Measurements from ENCODE around the gene NELFCD.

Gene NELFCD

GRCh38 chr20:59024111-59024530, 43.1 kb downstream of the NELFCD start:
- no peaks in the 10 kb centered on the region for H3K9me3 ChIP-seq
- H3K27ac ChIP-seq, result no peak overlapping the region
- peaks cover 0 to 25% (median 15%) of the 10 kb centered on the region in 4 donors for H3K4me1 ChIP-seq
- H3K27me3 ChIP-seq, result no peaks in the 10 kb centered on the region
- H3K4me3 ChIP-seq, result no peak overlapping the region
- intact Hi-C loops (cut with DNase I; ENCODE audit: low total_unique reads), result no loop called here
- TF ChIP-seq CTCF (IDR thresholded peaks at IDR 0.05), result no peak
- DNase-seq, result no peak
- H3K36me3 ChIP-seq, result peaks cover 40 to 65% (median 47%) of the 10 kb centered on the region in 3 donors

- H3K9me3 ChIP-seq, result no peaks in the 10 kb centered on the region
- H3K27me3 ChIP-seq, result no peaks in the 10 kb centered on the region
- peaks cover 50 to 74% (median 50%) of the 10 kb centered on the region in 3 donors for H3K36me3 ChIP-seq
- H3K4me3 ChIP-seq, result no peak overlapping the region
- H3K4me1 ChIP-seq, result peaks cover 0 to 34% (median 24%) of the 10 kb centered on the region in 4 donors
- intact Hi-C loops (cut with DNase I; ENCODE audit: low total_unique reads), result no loop called here
- no peak overlapping the region for H3K27ac ChIP-seq
- DNase-seq, result no peak
- TF ChIP-seq CTCF (IDR thresholded peaks at IDR 0.05), result no peak
These were observed 44.0 kb downstream of the NELFCD start for GRCh38 chr20:59025086-59025485.

GRCh38 chr20:59025511-59025910, 44.5 kb downstream of the NELFCD start:
- DNase-seq, result no peak
- no peak overlapping the region for H3K27ac ChIP-seq
- H3K27me3 ChIP-seq, result no peaks in the 10 kb centered on the region
- no peaks in the 10 kb centered on the region for H3K9me3 ChIP-seq
- TF ChIP-seq CTCF (IDR thresholded peaks at IDR 0.05), result no peak
- H3K4me3 ChIP-seq, result no peak overlapping the region
- peaks cover 0 to 39% (median 26%) of the 10 kb centered on the region in 4 donors for H3K4me1 ChIP-seq
- intact Hi-C loops (cut with DNase I; ENCODE audit: low total_unique reads), result no loop called here
- H3K36me3 ChIP-seq, result peaks cover 50 to 76% (median 52%) of the 10 kb centered on the region in 3 donors

GRCh38 chr20:59026904-59027740, 46.1 kb downstream of the NELFCD start:
- H3K27me3 ChIP-seq, result no peaks in the 10 kb centered on the region
- no peak overlapping the region for H3K27ac ChIP-seq
- H3K36me3 ChIP-seq, result peaks cover 50 to 76% (median 52%) of the 10 kb centered on the region in 3 donors
- no peak for TF ChIP-seq CTCF (IDR thresholded peaks at IDR 0.05)
- H3K4me3 ChIP-seq, result no peak overlapping the region
- intact Hi-C loops (cut with DNase I; ENCODE audit: low total_unique reads), result no loop called here
- H3K9me3 ChIP-seq, result no peaks in the 10 kb centered on the region
- DNase-seq, result no peak
- H3K4me1 ChIP-seq, result peaks cover 0 to 50% (median 35%) of the 10 kb centered on the region in 4 donors

- H3K27me3 ChIP-seq, result no peaks in the 10 kb centered on the region
- no peak overlapping the region for H3K27ac ChIP-seq
- no peak for TF ChIP-seq CTCF (IDR thresholded peaks at IDR 0.05)
- no peaks in the 10 kb centered on the region for H3K9me3 ChIP-seq
- H3K4me3 ChIP-seq, result no peak overlapping the region
- peaks cover 50 to 70% (median 52%) of the 10 kb centered on the region in 3 donors for H3K36me3 ChIP-seq
- peaks cover 0 to 50% (median 36%) of the 10 kb centered on the region in 4 donors for H3K4me1 ChIP-seq
- intact Hi-C loops (cut with DNase I; ENCODE audit: low total_unique reads), result no loop called here
- DNase-seq, result no peak
These were observed 46.8 kb downstream of the NELFCD start for GRCh38 chr20:59027741-59028320.

Data from tibial artery (tissue), 4 donors.